Measurements from ENCODE around the gene SLC2A9. TPM values are rescaled to one million over a fixed set of nuclear protein-coding genes. Genes with fewer than 3 reads are reported as not detected.

The SLC2A9 gene
- total RNA-seq, 1 donor from 2014 or later: not detected

DNA sequence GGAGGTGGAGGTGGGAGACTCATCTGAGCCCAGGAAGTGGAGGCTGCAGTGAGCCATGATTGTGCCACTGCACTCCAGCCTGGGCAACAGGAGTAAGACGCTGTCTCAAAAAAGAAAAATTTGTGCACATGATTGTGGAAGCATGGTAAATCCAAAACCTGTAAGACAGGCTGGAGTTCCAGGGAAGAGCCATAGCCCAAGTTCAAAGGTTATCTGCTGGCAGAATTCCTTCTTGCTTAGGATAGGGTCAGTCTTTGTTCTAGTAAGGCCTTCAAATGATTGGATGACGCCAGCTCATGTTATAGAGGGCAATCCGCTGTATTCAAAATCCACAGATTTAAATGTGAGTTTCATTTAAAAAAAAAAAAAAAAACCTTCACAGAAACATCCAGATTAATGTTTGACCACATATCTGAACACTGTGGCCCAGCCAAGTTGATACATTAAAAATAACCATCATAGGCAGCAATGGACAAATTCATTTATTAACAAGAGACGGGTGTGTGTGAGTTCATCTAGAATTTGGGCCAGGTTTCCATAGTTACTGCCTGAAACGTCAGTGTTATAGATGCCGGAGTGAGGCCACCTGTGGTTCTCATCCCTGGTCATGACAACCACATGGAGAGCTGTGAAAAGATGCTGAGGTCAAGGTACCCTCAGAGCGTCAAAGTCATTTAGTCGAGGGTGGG lies 35.2 kb upstream of the SLC2A9 start:
- H3K4me3 Mint-ChIP-seq (ENCODE audit: unreplicated experiment): no peak overlapping the region
- no peaks in the 10 kb centered on the region for H3K36me3 Mint-ChIP-seq (ENCODE audit: unreplicated experiment)
- no peak for DNase-seq
- TF ChIP-seq, protein P1, sequence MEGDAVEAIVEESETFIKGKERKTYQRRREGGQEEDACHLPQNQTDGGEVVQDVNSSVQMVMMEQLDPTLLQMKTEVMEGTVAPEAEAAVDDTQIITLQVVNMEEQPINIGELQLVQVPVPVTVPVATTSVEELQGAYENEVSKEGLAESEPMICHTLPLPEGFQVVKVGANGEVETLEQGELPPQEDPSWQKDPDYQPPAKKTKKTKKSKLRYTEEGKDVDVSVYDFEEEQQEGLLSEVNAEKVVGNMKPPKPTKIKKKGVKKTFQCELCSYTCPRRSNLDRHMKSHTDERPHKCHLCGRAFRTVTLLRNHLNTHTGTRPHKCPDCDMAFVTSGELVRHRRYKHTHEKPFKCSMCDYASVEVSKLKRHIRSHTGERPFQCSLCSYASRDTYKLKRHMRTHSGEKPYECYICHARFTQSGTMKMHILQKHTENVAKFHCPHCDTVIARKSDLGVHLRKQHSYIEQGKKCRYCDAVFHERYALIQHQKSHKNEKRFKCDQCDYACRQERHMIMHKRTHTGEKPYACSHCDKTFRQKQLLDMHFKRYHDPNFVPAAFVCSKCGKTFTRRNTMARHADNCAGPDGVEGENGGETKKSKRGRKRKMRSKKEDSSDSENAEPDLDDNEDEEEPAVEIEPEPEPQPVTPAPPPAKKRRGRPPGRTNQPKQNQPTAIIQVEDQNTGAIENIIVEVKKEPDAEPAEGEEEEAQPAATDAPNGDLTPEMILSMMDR (IDR thresholded peaks at IDR 0.05; ENCODE audit: partially characterized antibody, unreplicated experiment): no peak
- peaks cover 2% of the 10 kb centered on the region for H3K27me3 Mint-ChIP-seq (ENCODE audit: unreplicated experiment)
- H3K27ac Mint-ChIP-seq (ENCODE audit: unreplicated experiment): no peak overlapping the region
- H3K4me1 Mint-ChIP-seq (ENCODE audit: low read depth, unreplicated experiment): no peaks in the 10 kb centered on the region
- H3K9me3 Mint-ChIP-seq (ENCODE audit: unreplicated experiment): peaks cover 6% of the 10 kb centered on the region

- Mint-ChIP-seq H3K27ac (ENCODE audit: unreplicated experiment) (no peak overlapping the region), H3K36me3 (ENCODE audit: unreplicated experiment) (no peaks in the 10 kb centered on the region), H3K4me1 (ENCODE audit: low read depth, unreplicated experiment) (peaks cover 2% of the 10 kb centered on the region), H3K27me3 (ENCODE audit: unreplicated experiment) (peaks cover 2% of the 10 kb centered on the region), H3K9me3 (ENCODE audit: unreplicated experiment) (peaks cover 6% of the 10 kb centered on the region), H3K4me3 (ENCODE audit: unreplicated experiment) (no peak overlapping the region)
- TF ChIP-seq, protein P1 (IDR thresholded peaks at IDR 0.05; ENCODE audit: partially characterized antibody, unreplicated experiment): no peak
- no peak for DNase-seq
These were observed 34.6 kb upstream of the SLC2A9 start for GRCh38 chr4:10055871-10056270.

DNA sequence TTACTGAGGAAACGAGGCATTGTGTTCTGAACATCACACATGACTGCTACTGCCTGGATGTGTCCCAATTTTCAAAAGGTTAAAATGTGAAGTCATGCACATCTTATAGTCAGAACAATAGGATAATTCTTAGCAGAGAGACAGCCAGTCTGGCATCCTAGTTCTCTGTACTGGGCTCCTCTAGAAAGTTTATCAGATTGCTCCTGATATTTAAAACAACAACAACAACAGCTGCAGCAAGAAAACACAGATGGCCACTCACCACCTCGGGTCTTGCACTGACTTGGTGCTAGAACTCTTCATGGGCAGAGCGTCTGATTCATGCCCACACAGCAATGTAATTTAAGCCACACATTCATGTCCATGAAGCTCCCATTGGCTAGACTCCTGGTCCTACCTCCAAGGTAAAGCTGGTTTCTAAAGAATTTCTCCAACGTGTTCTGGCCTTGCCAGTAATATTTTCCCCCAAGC lies 33.3 kb upstream of the SLC2A9 start:
- peaks cover 2% of the 10 kb centered on the region for H3K27me3 Mint-ChIP-seq (ENCODE audit: unreplicated experiment)
- TF ChIP-seq, protein P1 (IDR thresholded peaks at IDR 0.05; ENCODE audit: partially characterized antibody, unreplicated experiment): no peak
- no peaks in the 10 kb centered on the region for H3K36me3 Mint-ChIP-seq (ENCODE audit: unreplicated experiment)
- H3K4me3 Mint-ChIP-seq (ENCODE audit: unreplicated experiment): no peak overlapping the region
- peaks cover 7% of the 10 kb centered on the region for H3K4me1 Mint-ChIP-seq (ENCODE audit: low read depth, unreplicated experiment)
- H3K9me3 Mint-ChIP-seq (ENCODE audit: unreplicated experiment): peaks cover 6% of the 10 kb centered on the region
- no peak overlapping the region for H3K27ac Mint-ChIP-seq (ENCODE audit: unreplicated experiment)
- DNase-seq: no peak

GRCh38 chr4:10053635-10054453 lies 32.5 kb upstream of the SLC2A9 start:
- no peak overlapping the region for H3K4me3 Mint-ChIP-seq (ENCODE audit: unreplicated experiment)
- peaks cover 5% of the 10 kb centered on the region for H3K27me3 Mint-ChIP-seq (ENCODE audit: unreplicated experiment)
- H3K4me1 Mint-ChIP-seq (ENCODE audit: low read depth, unreplicated experiment): peaks cover 7% of the 10 kb centered on the region
- H3K27ac Mint-ChIP-seq (ENCODE audit: unreplicated experiment): no peak overlapping the region
- TF ChIP-seq, protein P1 (IDR thresholded peaks at IDR 0.05; ENCODE audit: partially characterized antibody, unreplicated experiment): no peak
- no peak for DNase-seq
- peaks cover 3% of the 10 kb centered on the region for H3K9me3 Mint-ChIP-seq (ENCODE audit: unreplicated experiment)
- no peaks in the 10 kb centered on the region for H3K36me3 Mint-ChIP-seq (ENCODE audit: unreplicated experiment)

Data from glutamatergic neuron (in vitro differentiated cells).